GM19467 (cell line): ENCODE data around the gene USP13.

Experiments used
- ATAC-seq: cut with Tn5 transposase; IDR thresholded peaks from one replicate; pipeline ENCODE4 v1.9.1; 2021; ENCODE audit warnings: mild to moderate bottlenecking, moderate library complexity; ENCODE audit not compliant: unreplicated experiment

Gene USP13

GRCh38 chr3:179837374-179837773 lies 184.5 kb downstream of the USP13 start:
- no peak for ATAC-seq
